Gastroesophageal sphincter (tissue), 3 donors: Measurements from ENCODE around the gene LEMD1.

Experiments
- POLR2A ChIP-seq, 2 donors: fragments of 450-650 bp; IDR thresholded peaks; one replicate each; pipeline ENCODE4 v1.6.1; 2017; ENCODE audit warnings: antibody characterized with exemption in 2 of 2, mild to moderate bottlenecking in 2 of 2, moderate library complexity in 1 of 2
- TF ChIP-seq, protein P1 (sequence below), 4 experiments: fragments of 200-600 bp in 2 of 4; fragments of 450-650 bp in 2 of 4; sonication (generic) in 1 of 4; IDR thresholded peaks; one replicate each; pipeline ENCODE4 v1.5.1; 2017 to 2019; ENCODE audit warnings: antibody characterized with exemption in 4 of 4, mild to moderate bottlenecking in 2 of 4, moderate library complexity in 2 of 4

DNA sequence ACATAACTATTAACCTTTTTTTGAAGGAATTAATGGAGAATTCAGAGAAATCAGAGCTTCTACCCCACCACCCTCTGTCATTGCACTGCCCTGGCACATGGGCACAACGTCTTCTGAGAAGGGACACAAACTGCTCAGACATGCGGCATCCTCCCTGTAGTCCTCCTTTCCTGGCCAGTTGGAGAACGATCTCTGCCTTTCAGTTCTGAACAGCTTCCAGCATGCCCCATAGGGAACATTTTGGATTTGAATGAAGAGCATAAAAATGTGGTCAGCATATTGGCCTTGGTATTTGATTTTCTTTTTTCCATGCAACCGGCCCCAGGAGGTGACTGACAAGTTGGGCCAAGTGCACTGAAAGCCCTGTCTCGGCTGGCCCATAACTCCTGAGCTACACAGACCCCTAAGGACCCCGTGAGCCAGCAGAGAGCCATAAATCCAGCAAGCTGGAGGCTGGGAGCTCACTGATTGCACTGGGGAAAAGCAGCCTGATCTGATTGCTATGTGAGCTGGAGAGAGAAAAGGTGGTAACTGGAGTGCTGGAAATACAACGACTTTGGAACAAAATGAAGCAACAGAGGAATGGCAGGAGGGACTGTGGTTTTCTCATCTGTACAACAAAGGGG lies 44.9 kb upstream of the LEMD1 start:
- TF ChIP-seq POLR2A (IDR thresholded peaks at IDR 0.05), result no peak
- TF ChIP-seq, protein P1, sequence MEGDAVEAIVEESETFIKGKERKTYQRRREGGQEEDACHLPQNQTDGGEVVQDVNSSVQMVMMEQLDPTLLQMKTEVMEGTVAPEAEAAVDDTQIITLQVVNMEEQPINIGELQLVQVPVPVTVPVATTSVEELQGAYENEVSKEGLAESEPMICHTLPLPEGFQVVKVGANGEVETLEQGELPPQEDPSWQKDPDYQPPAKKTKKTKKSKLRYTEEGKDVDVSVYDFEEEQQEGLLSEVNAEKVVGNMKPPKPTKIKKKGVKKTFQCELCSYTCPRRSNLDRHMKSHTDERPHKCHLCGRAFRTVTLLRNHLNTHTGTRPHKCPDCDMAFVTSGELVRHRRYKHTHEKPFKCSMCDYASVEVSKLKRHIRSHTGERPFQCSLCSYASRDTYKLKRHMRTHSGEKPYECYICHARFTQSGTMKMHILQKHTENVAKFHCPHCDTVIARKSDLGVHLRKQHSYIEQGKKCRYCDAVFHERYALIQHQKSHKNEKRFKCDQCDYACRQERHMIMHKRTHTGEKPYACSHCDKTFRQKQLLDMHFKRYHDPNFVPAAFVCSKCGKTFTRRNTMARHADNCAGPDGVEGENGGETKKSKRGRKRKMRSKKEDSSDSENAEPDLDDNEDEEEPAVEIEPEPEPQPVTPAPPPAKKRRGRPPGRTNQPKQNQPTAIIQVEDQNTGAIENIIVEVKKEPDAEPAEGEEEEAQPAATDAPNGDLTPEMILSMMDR (IDR thresholded peaks at IDR 0.05), result no peak
